GM19043 (cell line): Measurements from ENCODE around the gene ALPK3.

Experiments used
- ATAC-seq: cut with Tn5 transposase; IDR thresholded peaks from one replicate; pipeline ENCODE4 v1.9.1; 2021; ENCODE audit warnings: low read depth; ENCODE audit not compliant: unreplicated experiment

The ALPK3 gene

GRCh38 chr15:84798436-84798946, 18.7 kb upstream of the ALPK3 start:
- no peak for ATAC-seq

GRCh38 chr15:84799511-84800187, 17.5 kb upstream of the ALPK3 start:
- no peak for ATAC-seq

- ATAC-seq = no peak
Measured at GRCh38 chr15:84800365-84800806, 16.8 kb upstream of the ALPK3 start.

- ATAC-seq = no peak
Measured at GRCh38 chr15:84804005-84804900, 12.9 kb upstream of the ALPK3 start.

DNA sequence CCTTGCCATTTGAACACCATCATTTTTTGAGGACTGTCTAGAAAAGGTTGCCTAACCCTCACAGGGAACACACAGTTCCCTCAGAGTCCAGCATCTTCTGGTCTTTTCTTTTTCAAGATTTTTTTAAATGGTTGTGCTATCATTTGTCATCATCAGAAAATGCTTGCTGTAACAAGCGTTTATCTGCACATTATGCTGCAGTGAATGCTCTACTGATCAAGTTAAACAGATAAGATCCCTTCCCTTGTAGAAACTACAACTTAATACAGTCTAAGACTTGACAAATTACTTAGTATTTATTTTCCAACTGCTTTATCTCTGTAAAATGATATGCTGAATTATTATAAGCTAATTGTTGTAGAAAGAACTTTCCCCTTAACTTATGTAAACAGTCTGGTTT, 11.9 kb upstream of the ALPK3 start:
- ATAC-seq = no peak

DNA sequence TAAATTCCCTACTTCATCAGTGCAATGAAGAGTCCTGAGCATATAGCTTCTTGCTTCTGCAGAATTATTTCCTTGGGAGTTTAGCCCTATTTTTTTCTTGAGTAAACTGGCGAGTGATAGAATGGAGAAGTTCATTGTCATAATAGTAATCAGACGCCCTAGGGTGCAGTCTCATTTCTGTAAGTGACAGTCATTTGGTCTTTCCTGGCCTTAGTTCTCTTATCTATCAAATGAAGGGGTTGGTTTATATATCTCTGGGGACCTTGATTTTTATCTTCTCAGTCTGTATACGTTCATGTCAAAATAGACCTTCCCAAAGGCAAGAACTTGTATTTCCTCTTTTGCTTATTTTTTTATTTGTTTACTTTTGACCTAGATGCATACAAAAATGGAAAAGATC, 9.9 kb upstream of the ALPK3 start:
- ATAC-seq = no peak

DNA sequence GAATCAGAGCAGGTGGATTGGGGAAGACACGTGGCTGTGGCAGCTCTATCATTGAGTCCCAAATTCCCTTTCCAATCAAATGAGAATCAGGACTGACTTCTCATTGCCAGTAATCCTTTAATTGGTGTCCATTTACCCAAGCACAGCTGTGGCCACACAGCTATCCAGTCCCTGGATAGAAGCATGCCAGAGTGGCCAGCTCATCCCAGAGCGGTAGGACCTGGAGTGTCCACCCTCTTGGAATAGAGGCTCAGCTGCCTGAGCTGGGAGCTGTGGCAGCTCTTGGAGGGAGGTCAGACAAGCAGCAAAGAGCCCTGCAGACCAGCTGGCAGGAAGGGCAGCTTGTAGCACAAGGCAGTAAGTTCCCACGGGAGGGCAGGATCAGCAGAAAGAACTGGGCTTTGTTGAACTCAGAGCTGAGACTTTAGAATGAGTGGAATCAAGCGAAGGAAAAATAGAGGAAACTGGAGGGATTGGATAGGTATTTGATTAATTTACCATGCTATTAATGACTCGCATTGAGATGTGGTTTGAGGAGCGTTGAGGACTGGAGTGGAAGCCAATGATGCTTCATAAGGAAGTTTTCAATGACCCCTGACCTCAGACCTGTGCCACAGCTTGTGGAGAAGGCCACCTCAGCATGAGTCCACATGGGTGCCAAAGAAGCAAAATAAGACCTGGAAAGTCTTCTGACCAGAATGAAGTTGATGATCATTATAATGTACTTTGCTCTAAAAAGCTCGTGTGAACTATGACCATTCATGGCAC, 6.9 kb upstream of the ALPK3 start:
- no peak for ATAC-seq

DNA sequence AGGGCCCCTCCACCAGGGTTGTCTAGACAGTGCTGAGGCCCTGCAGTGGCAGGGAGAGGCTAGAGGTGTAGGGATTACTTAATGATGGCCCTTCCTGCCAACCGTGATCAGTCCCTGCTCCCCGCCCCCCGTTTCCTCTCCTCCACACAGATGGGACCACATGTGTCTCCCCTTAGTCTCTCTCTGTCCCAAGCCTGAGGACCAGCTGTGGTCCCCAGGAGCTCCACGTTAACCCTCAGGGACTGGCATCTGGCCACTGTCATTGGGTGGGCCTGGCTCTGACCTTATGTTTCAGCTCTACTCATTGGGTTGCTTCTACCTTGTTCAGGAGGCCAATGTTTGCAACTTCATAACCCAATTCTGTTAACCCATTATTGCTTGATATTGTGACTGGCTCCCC, 6.0 kb upstream of the ALPK3 start:
- ATAC-seq = no peak

DNA sequence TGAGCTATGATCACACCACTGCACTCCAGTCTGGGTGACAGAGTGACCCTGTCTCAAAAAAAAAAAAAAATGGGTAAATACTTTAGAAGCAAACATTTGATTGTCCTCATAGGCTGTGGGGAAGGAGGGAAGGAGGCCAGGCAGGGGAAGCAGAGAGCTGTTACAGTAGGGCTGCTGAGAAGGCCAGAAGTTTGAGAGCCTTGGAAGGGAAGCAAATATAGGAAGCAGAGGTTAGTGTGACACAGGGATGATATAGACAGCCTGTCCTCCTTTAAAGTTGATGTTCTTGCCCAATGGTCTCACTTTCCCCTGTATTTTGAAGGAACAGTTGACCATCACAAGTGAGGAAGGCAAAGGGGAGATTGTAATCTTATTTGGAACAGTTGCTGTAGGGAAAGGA, 5.3 kb upstream of the ALPK3 start:
- ATAC-seq = no peak

GRCh38 chr15:84812842-84813241, 4.3 kb upstream of the ALPK3 start:
- ATAC-seq = no peak

DNA sequence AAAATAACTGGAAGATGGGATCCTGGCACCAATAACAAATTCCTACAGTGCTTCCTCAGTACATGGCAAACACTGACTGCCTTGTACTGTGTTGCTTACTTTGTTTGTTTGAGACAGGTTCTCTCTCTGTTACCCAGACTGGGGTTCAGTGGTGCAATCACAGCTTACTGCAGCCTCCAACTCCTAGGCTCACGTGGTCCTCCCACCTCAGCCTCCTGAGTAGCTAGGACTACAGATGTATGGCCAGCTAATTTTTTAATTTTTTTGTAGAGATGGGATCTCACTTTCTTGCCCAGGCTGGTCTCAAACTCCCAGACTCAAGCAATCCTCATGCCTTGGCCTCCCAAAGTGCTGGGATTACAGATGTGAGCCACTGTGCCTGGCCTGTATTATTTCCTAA, 3.7 kb upstream of the ALPK3 start:
- no peak for ATAC-seq

- no peak for ATAC-seq
Measured at GRCh38 chr15:84813931-84814330, 3.2 kb upstream of the ALPK3 start.

GRCh38 chr15:84814916-84815315, 2.2 kb upstream of the ALPK3 start:
- no peak for ATAC-seq

DNA sequence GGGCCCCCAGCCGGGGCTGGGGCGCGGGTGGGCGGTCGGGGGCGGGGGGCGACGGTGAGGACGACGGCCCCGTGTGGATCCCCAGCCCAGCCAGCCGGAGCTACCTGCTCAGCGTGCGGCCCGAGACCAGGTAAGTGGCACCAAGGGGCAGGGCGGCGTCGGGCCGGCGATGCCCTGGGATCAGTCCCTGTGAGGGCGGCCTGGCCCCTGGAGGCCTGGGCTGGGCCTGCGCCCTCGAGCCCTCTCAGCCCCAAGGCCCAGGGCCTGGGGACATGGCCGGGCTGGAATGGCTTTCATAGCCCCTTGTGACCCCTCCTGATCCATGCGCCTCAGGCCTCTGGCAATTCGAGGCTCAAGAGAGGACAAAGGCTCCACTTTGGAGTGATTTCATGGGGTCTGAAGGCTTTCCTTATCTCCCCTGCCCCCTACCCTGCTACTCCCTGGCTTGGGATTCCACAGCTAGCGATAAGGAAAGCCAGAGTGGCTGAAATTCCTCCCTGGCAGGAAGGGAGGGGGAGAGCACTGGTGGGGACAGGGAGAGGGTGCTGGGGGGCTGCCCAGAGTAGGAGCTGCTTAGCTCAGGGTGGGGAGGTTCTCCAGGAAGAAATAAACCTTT, 418 bp downstream of the ALPK3 start:
- ATAC-seq = no peak

- no peak for ATAC-seq
Measured at GRCh38 chr15:84818261-84819131, 1.3 kb downstream of the ALPK3 start.

DNA sequence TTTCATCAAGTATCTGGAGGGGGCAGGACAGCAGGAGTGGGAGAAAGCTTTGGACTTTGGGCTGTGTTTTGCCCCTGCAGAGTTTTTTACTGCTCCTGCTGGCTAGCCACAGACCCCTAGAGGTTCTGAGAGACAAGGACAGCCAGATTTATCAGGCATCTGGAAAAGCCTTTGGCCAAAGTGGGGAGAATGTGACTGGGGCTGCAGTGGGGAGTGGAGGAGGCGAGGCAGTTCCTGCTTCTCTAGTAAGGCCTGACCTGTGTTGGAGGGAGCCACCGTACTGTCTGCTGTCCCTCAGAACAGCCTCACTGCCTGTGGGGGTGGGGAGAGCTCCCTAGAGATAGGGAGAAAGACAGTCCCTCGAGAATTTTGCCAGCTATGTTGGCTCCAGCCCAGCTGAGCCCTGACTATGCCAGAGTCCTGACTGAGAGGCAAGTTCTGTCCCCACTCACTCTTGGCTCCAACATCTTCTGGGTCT, 2.2 kb downstream of the ALPK3 start:
- no peak for ATAC-seq

GRCh38 chr15:84819791-84820190, 2.6 kb downstream of the ALPK3 start:
- no peak for ATAC-seq

DNA sequence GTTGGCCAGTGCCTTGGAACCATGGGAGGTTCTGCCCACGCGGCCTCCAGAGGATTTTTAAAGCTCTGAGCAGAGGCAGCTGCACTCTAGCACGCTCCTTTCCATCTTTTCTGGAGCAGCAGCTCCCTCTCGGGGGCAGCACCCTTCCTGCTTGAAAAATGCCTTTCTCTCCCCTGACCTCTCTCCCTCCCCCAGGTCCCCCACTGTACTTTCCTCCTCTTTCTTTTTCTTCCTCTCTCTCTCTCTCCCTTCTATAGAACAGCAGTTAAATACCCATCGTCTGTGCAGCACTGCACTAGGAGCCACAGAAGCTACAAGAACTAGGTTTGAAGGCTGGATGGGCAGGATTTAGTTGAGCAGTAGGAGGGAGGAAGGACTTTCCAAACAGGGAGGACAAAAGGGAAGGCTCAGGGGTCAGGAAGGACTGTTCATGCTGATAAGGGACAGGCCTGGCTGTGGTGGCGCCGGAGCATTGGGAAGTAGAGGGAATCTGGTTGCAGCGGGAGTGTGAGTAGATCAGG, 4.4 kb downstream of the ALPK3 start:
- ATAC-seq = no peak

DNA sequence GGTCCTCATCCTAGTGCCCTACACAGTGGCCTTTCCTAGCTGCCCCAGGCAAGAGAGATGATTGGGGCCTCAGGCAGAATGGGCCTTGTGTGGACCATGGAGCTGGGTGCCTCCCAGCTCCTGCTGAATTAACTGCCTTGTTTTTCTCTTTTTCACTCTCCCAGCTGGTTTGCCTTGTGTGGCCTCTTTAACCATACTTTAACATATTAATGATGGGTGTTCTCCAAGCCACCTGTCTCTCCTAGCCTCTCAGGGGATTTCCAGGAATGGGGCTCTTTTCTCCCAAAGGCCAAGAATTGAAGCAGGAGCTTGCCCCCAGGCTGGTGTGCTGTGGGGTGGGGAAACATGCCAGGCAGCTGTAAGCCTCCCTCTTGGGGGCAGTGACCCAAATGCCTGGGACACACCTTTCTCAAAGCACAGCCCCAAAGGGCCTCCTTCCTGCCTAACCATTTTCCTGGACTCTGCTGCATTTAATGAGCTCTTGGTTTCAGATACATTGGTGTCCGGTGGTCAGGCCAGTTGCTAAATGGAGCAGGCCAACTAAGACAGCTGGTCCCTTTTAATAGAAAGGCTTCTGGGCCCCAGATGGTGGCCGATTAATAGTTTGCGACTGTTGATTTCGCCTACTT, 5.6 kb downstream of the ALPK3 start:
- no peak for ATAC-seq
